H1 (cell line): ENCODE data around the gene SLC7A14. TPM values are rescaled to one million over a fixed set of nuclear protein-coding genes. Genes with fewer than 3 reads are reported as not detected.

Experiments used
- CTCF ChIP-seq, 3 experiments: IDR thresholded peaks; 1 replicate in 2 of 3; 2 replicates in 1 of 3; pipeline versions ENCODE4 v1.5.1 to v1.6.1; 2011; ENCODE audit warnings: low read length in 3 of 3, mild to moderate bottlenecking in 3 of 3, inconsistent platforms in 2 of 3, low read depth in 1 of 3, moderate library complexity in 1 of 3; ENCODE audit not compliant: insufficient read depth in 1 of 3; ENCODE audit errors: control extremely low read depth in 1 of 3
- PHF8 ChIP-seq: fragments of 200-600 bp; sonication (generic); conservative IDR thresholded peaks from 2 replicates; pipeline ENCODE4 v1.7.1; 2012; ENCODE audit warnings: low read depth, mild to moderate bottlenecking, inconsistent platforms, low read length, moderate library complexity
- polyA plus RNA-seq, 7 experiments: library from polyadenylated mRNA; depleted of rRNA in 3 of 7; stranded (reverse) in 5 of 7; unstranded in 2 of 7; fragments of >200 nt in 5 of 7; fragments of 200-250 nt in 2 of 7; gene quantifications; 1 replicate in 5 of 7; 2 replicates in 1 of 7; 4 replicates in 1 of 7; pipeline versions ENCODE4 v1.2.1 to v1.2.3, GENCODE V29; 2011 to 2013; ENCODE audit warnings: missing spikeins in 2 of 7, mixed read lengths in 2 of 7
- total RNA-seq: library from RNA; stranded (reverse); fragmentation: NEBNext Ultra II Directional; extraction: Animal tissue kit (Norgen Biotek cat#: 25700); gene quantifications from 2 replicates; pipeline ENCODE4 v1.2.1, GENCODE V29; 2021

The SLC7A14 gene
- total and polyA plus RNA-seq, 2 of the 8 experiments (the other 6 are each of a cell fraction or from before 2014, with no cell fraction given), result 0.21 to 0.95 TPM

GRCh38 chr3:170553788-170554757 is 31.8 kb downstream of the SLC7A14 start (continued):
- TF ChIP-seq PHF8, result no peak
- TF ChIP-seq CTCF (IDR thresholded peaks at IDR 0.05; ENCODE audit: control extremely low read depth in 1 of 3, insufficient read depth in 1 of 3, low read depth in 1 of 3, low read length in 3 of 3), result no peak
